Lower lobe of right lung (tissue), 2 donors: ENCODE data around the gene EVC2. TPM values are rescaled to one million over a fixed set of nuclear protein-coding genes. Genes with fewer than 3 reads are reported as not detected.

Experiments
- ATAC-seq, 2 donors: fragments of 200-7000 bp; cut with Tn5 transposase; one replicate each; pipeline ENCODE4 v1.9.1; 2020 to 2022; ENCODE audit warnings: mild to moderate bottlenecking in 2 of 2, moderate library complexity in 2 of 2
- DNase-seq: peaks from one replicate; pipeline ENCODE4 v3.0.0-alpha.2; 2020
- H3K27ac ChIP-seq: fragments of 200-600 bp; one replicate; pipeline ENCODE4 v1.8.0; 2022
- H3K27me3 ChIP-seq: fragments of 200-600 bp; one replicate; pipeline ENCODE4 v1.8.0; 2022; ENCODE audit warnings: low read depth
- H3K36me3 ChIP-seq: fragments of 200-600 bp; one replicate; pipeline ENCODE4 v1.8.0; 2022; ENCODE audit warnings: mild to moderate bottlenecking
- H3K4me1 ChIP-seq: fragments of 200-600 bp; one replicate; pipeline ENCODE4 v1.8.0; 2022
- H3K4me3 ChIP-seq: fragments of 200-600 bp; one replicate; pipeline ENCODE4 v1.8.0; 2022; ENCODE audit warnings: mild to moderate bottlenecking
- H3K9me3 ChIP-seq: fragments of 200-600 bp; one replicate; pipeline ENCODE4 v1.8.0; 2022
- intact Hi-C: fragments of 100-400 bp; cut with DNase I; formaldehyde crosslinking; loops from one replicate; pipeline ENCODE4 v1.11.0; 2022
- total RNA-seq: library from RNA; stranded (reverse); fragmentation: NEBNext Ultra II Directional; extraction: Animal tissue kit (Norgen Biotek cat#: 25700); gene quantifications from one replicate; pipeline ENCODE4 v1.2.1, GENCODE V29; 2021
- TF ChIP-seq, protein P1 (sequence below): fragments of 200-600 bp; IDR thresholded peaks from one replicate; pipeline ENCODE4 v1.8.0; 2022; ENCODE audit warnings: antibody characterized with exemption, mild to moderate bottlenecking
- donor health status: DM: no; HTN: yes; CAD: no; lungs with severe emphysema.

Gene EVC2
- total RNA-seq, 1 donor from 2014 or later: 4.9 TPM

DNA sequence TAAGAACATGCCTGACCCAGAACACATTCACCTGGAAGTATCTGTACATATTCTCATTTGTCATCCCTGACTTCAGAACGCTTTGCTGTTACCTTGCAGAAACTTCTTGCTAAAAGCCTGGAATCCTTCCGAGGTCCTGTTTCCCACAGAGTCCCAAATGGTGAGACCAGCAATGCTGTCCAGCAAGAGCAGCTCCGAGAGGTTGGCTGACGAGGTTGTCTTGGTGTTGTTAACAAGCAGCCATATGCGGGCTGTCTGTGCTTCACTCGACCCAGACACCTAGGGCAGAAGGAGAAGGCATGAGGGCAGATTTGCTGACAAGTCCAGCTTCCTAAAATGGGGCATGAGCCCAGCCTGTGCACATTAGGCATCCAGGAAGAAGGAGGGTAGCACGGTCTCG is 19.3 kb downstream of the EVC2 start:
- intact Hi-C loops: no loop called here
- no peak for ATAC-seq
- H3K4me1 ChIP-seq: no peaks in the 10 kb centered on the region
- TF ChIP-seq, protein P1, sequence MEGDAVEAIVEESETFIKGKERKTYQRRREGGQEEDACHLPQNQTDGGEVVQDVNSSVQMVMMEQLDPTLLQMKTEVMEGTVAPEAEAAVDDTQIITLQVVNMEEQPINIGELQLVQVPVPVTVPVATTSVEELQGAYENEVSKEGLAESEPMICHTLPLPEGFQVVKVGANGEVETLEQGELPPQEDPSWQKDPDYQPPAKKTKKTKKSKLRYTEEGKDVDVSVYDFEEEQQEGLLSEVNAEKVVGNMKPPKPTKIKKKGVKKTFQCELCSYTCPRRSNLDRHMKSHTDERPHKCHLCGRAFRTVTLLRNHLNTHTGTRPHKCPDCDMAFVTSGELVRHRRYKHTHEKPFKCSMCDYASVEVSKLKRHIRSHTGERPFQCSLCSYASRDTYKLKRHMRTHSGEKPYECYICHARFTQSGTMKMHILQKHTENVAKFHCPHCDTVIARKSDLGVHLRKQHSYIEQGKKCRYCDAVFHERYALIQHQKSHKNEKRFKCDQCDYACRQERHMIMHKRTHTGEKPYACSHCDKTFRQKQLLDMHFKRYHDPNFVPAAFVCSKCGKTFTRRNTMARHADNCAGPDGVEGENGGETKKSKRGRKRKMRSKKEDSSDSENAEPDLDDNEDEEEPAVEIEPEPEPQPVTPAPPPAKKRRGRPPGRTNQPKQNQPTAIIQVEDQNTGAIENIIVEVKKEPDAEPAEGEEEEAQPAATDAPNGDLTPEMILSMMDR: no peak
- no peaks in the 10 kb centered on the region for H3K27me3 ChIP-seq
- H3K9me3 ChIP-seq: no peaks in the 10 kb centered on the region
- H3K27ac ChIP-seq: no peak overlapping the region
- no peak overlapping the region for H3K4me3 ChIP-seq
- no peak for DNase-seq
- H3K36me3 ChIP-seq: peaks cover 64% of the 10 kb centered on the region

DNA sequence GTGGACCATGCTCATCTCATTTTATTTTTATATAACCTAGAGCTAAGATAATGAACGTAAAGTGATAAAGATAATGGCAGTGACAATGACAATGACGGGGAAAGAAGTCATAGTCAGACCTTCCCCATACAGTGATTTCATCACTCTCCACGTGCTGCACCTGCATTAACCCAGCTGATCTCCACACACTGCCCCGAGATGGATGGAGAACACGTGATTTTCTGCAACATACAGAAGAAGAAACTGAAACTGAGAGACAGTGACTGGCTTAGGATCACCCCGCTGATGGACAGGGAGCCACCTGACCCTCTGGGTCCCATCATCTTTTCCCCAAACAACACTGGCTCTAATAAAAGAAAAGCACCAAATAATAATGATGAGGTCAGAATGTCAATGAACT is 22.0 kb downstream of the EVC2 start:
- no peaks in the 10 kb centered on the region for H3K27me3 ChIP-seq
- intact Hi-C loops: no loop called here
- H3K36me3 ChIP-seq: peaks cover 42% of the 10 kb centered on the region
- ATAC-seq: no peak
- no peak for DNase-seq
- no peak overlapping the region for H3K4me3 ChIP-seq
- H3K9me3 ChIP-seq: no peaks in the 10 kb centered on the region
- TF ChIP-seq, protein P1: no peak
- H3K27ac ChIP-seq: no peak overlapping the region
- no peaks in the 10 kb centered on the region for H3K4me1 ChIP-seq

DNA sequence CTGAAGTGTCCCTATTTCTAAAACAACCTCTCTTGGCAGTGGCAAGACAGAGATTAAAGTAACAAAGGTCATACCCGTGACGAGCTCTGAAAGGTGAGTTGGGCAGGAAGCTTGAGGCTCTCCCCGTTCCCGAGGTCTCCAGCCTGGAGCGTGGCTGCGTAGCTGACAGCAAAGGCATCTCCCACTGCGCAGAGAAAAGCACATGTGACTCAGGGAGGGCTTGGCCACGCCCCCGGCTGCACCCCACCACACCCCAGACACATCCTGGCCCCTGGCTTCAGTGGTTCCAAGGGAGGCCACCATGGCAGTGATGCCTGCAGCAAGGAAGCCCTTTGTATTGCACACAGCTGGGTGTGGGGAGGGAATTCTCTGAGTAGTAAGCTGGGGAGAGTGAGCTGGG is 23.1 kb downstream of the EVC2 start:
- Histone ChIP-seq H3K27ac (no peak overlapping the region), H3K4me1 (no peaks in the 10 kb centered on the region), H3K27me3 (no peaks in the 10 kb centered on the region), H3K4me3 (no peak overlapping the region), H3K9me3 (no peaks in the 10 kb centered on the region), H3K36me3 (peaks cover 48% of the 10 kb centered on the region)
- TF ChIP-seq, protein P1: no peak
- ATAC-seq (no peak), DNase-seq (no peak)
- intact Hi-C loops: no loop called here

DNA sequence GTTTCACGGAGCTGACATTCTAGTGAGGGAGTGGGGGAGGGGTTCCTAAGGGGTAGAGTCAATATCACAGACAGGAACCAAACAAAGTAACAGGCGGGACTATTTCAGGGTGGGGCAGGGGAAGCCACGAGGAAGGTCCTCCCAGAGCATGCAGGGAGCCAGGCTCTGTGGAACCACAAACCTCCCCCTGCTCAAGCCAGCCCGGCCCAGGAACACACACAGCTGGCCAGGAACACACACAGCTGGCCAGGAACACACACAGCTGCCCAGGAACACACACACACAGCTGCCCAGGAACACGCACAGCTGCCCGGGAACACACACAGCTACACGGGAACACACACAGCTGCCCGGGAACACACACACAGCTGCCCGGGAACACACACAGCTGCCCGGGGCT is 24.8 kb downstream of the EVC2 start:
- no peaks in the 10 kb centered on the region for H3K27me3 ChIP-seq
- H3K4me3 ChIP-seq: no peak overlapping the region
- TF ChIP-seq, protein P1: no peak
- intact Hi-C loops: no loop called here
- peaks cover 34% of the 10 kb centered on the region for H3K36me3 ChIP-seq
- ATAC-seq: peak in 1 of 2 donors; percentile 28
- H3K27ac ChIP-seq: no peak overlapping the region
- DNase-seq: no peak
- H3K4me1 ChIP-seq: no peaks in the 10 kb centered on the region
- H3K9me3 ChIP-seq: no peaks in the 10 kb centered on the region

DNA sequence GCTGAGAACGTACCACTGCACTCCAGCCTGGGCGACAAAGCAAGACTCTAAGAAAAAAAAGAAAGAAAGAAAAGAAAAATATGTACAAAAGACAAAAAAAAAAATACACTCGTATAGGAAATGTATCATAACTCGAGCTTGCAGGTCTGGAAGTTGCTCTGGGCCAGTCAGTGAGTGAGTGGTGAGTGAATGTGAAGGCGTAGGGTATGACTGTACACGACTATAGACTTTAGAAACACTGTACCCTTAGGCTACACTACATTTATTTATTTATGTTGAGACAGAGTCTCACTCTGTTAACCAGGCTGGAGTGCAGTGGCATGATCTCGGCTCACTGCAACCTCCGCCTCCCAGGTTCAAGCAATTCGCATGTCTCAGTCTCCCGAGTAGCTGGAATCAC is 29.4 kb downstream of the EVC2 start:
- Histone ChIP-seq H3K4me1 (no peaks in the 10 kb centered on the region), H3K9me3 (no peaks in the 10 kb centered on the region), H3K4me3 (no peak overlapping the region), H3K36me3 (peaks cover 27% of the 10 kb centered on the region), H3K27ac (no peak overlapping the region), H3K27me3 (no peaks in the 10 kb centered on the region)
- TF ChIP-seq, protein P1: no peak
- intact Hi-C loops: no loop called here
- ATAC-seq (no peak), DNase-seq (no peak)

- H3K9me3 ChIP-seq: no peaks in the 10 kb centered on the region
- no peak overlapping the region for H3K4me3 ChIP-seq
- DNase-seq (no peak), ATAC-seq (no peak)
- H3K27me3 ChIP-seq: no peaks in the 10 kb centered on the region
- no peaks in the 10 kb centered on the region for H3K4me1 ChIP-seq
- TF ChIP-seq, protein P1: no peak
- no peak overlapping the region for H3K27ac ChIP-seq
- intact Hi-C loops: no loop called here
- peaks cover 30% of the 10 kb centered on the region for H3K36me3 ChIP-seq
Measured at GRCh38 chr4:5676763-5677162, 31.6 kb downstream of the EVC2 start.
